Measurements from ENCODE around the gene STRA8.

DNA sequence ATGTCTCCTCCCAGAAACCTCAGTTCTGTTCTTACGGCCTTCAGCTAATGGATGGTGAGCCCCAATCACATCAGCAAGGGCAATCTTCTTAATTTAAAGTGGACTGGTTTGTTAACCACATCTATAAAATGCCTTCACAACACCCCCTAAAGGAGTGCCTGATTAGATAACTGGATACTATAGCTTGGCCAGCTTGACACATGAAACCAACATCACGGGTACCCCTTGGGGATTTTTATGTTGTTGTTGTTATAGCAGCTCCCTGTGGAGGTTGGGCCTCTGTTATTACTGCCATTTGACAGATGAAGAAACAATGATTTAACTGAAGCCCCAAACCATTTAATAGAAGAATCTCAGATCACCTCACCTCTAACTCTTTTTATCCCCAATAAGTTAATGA, 26.8 kb downstream of the STRA8 start:
- no peak for TF ChIP-seq CTCF (IDR thresholded peaks at IDR 0.05)
- no peak for TF ChIP-seq POLR2A (IDR thresholded peaks at IDR 0.05)
